GM06990 (cell line): Measurements from ENCODE around the gene SLC41A3.

ENCODE experiments used
- DNase-seq: peaks from one replicate; pipeline ENCODE4 v3.0.0-alpha.2; 2011; ENCODE audit not compliant: insufficient read length; ENCODE audit errors: extremely low read depth
- H3K27me3 ChIP-seq: replicated peaks from 2 replicates; pipeline ENCODE4 v1.6.0; 2011; ENCODE audit warnings: low read length; ENCODE audit not compliant: control insufficient read depth, insufficient read depth
- H3K36me3 ChIP-seq: 2 replicates; pipeline ENCODE4 v1.5.1; 2011; ENCODE audit warnings: low read length; ENCODE audit not compliant: control insufficient read depth, insufficient read depth
- H3K4me3 ChIP-seq: replicated peaks from 2 replicates; pipeline ENCODE4 v1.5.1; 2011; ENCODE audit warnings: low read depth, mild to moderate bottlenecking, control low read depth, low read length
- CTCF ChIP-seq: IDR thresholded peaks from 2 replicates; pipeline ENCODE4 v1.5.1; 2011; ENCODE audit warnings: low read length, control low read depth, mild to moderate bottlenecking, inconsistent platforms; ENCODE audit not compliant: insufficient read depth, poor library complexity, severe bottlenecking

Gene SLC41A3

GRCh38 chr3:126085276-126085675 is 1.4 kb upstream of the SLC41A3 start:
- DNase-seq = no peak
- Histone ChIP-seq H3K4me3 (no peak overlapping the region), H3K36me3 (no peaks in the 10 kb centered on the region), H3K27me3 (no peaks in the 10 kb centered on the region)
- no peak for TF ChIP-seq CTCF

GRCh38 chr3:126084768-126085180 is 850 bp upstream of the SLC41A3 start:
- Histone ChIP-seq H3K36me3 (no peaks in the 10 kb centered on the region), H3K4me3 (peak overlapping the region; percentile 80), H3K27me3 (no peaks in the 10 kb centered on the region)
- DNase-seq = no peak
- no peak for TF ChIP-seq CTCF

GRCh38 chr3:126083511-126083912 is 412 bp downstream of the SLC41A3 start:
- TF ChIP-seq CTCF = no peak
- DNase-seq = peak; percentile 64
- Histone ChIP-seq H3K36me3 (no peaks in the 10 kb centered on the region), H3K4me3 (peak overlapping the region; percentile 80), H3K27me3 (no peaks in the 10 kb centered on the region)

GRCh38 chr3:126083138-126083445 is 832 bp downstream of the SLC41A3 start:
- no peak for DNase-seq
- no peaks in the 10 kb centered on the region for H3K27me3 ChIP-seq
- H3K4me3 ChIP-seq = peak overlapping the region; percentile 80

GRCh38 chr3:126082362-126083137 is 1.4 kb downstream of the SLC41A3 start:
- no peak for DNase-seq
- no peaks in the 10 kb centered on the region for H3K27me3 ChIP-seq
- peak overlapping the region; percentile 80 for H3K4me3 ChIP-seq
- TF ChIP-seq CTCF = no peak
- H3K36me3 ChIP-seq = no peaks in the 10 kb centered on the region

More at GRCh38 chr3:126083138-126083445, 832 bp downstream of the SLC41A3 start:
- TF ChIP-seq CTCF = no peak
- H3K36me3 ChIP-seq = no peaks in the 10 kb centered on the region
